WTC11 (cell line): ENCODE measurements around the gene LASP1. TPM values are rescaled to one million over a fixed set of nuclear protein-coding genes. Genes with fewer than 3 reads are reported as not detected.
A peak's percentile ranks its signal among the peaks of the same experiment; 100 is the strongest.

Source experiments
- ATAC-seq: fragments of 200-7000 bp; cut with Tn5 transposase; 2 replicates; pipeline ENCODE4 v1.10.0; 2021; ENCODE audit warnings: mild to moderate bottlenecking, moderate library complexity
- CTCF ChIA-PET: fragments of 300-600 bp; sonication (Branson Sonifier 250); formaldehyde crosslinking; loops from one replicate; lab custom pipeline; 2021; ENCODE audit warnings: antibody characterized with exemption; lab: Charles Lee
- POLR2A ChIA-PET: fragments of 350-600 bp; sonication (Branson Sonifier 250); formaldehyde crosslinking; loops from one replicate; lab custom pipeline; 2021; ENCODE audit warnings: antibody characterized with exemption; lab: Charles Lee
- DNase-seq: peaks from one replicate; pipeline ENCODE4 v3.0.0; 2021; ENCODE audit warnings: low spot score
- H3K27ac Mint-ChIP-seq: 2 replicates; pipeline ENCODE4 v1.8.0; 2021; ENCODE audit warnings: mixed read lengths
- H3K27me3 Mint-ChIP-seq: 2 replicates; pipeline ENCODE4 v1.8.0; 2021; ENCODE audit warnings: low read depth, mild to moderate bottlenecking, moderate library complexity, mixed read lengths
- H3K36me3 Mint-ChIP-seq: 2 replicates; pipeline ENCODE4 v1.8.0; 2021; ENCODE audit warnings: mixed read lengths
- H3K4me1 Mint-ChIP-seq: 2 replicates; pipeline ENCODE4 v1.8.0; 2022; ENCODE audit warnings: mixed read lengths
- H3K4me3 Mint-ChIP-seq: 2 replicates; pipeline ENCODE4 v1.8.0; 2021; ENCODE audit warnings: mild to moderate bottlenecking, moderate library complexity, mixed read lengths
- H3K9me3 Mint-ChIP-seq: 2 replicates; pipeline ENCODE4 v1.8.0; 2021; ENCODE audit warnings: mixed read lengths
- CDX4 ChIP-seq: fragments of 250-450 bp; sonication (Bioruptor Pico); IDR thresholded peaks from 2 replicates; pipeline ENCODE4 v1.9.0; 2021; ENCODE audit warnings: moderate library complexity, mild to moderate bottlenecking, inconsistent platforms, borderline replicate concordance
- FOXP1 ChIP-seq: sonication (generic); formaldehyde crosslinking; IDR thresholded peaks from 2 replicates; pipeline ENCODE4 v1.8.0; 2022; ENCODE audit warnings: missing genetic modification reagents, mild to moderate bottlenecking, moderate library complexity, borderline replicate concordance
- HMGA2 ChIP-seq: fragments of 250-450 bp; sonication (Bioruptor Pico); IDR thresholded peaks from 2 replicates; pipeline ENCODE4 v1.4.0; 2021; ENCODE audit warnings: mild to moderate bottlenecking, moderate library complexity
- MAX ChIP-seq: sonication (generic); formaldehyde crosslinking; IDR thresholded peaks from 2 replicates; pipeline ENCODE4 v1.8.0; 2022; ENCODE audit warnings: mild to moderate bottlenecking, missing genetic modification reagents
- NFATC4 ChIP-seq: fragments of 250-450 bp; sonication (Bioruptor Pico); IDR thresholded peaks from 2 replicates; pipeline ENCODE4 v1.9.0; 2021; ENCODE audit warnings: mild to moderate bottlenecking
- NFYB ChIP-seq: sonication (generic); formaldehyde crosslinking; conservative IDR thresholded peaks from 2 replicates; pipeline ENCODE4 v1.8.0; 2022; ENCODE audit warnings: low read depth, missing genetic modification reagents
- STAT6 ChIP-seq: sonication (generic); formaldehyde crosslinking; conservative IDR thresholded peaks from 2 replicates; pipeline ENCODE4 v1.8.1; 2023; ENCODE audit warnings: mild to moderate bottlenecking, low read depth, missing genetic modification reagents, moderate library complexity
- ZBTB43 ChIP-seq: sonication (generic); formaldehyde crosslinking; IDR thresholded peaks from 2 replicates; pipeline ENCODE4 v1.8.1; 2023; ENCODE audit warnings: mild to moderate bottlenecking, missing genetic modification reagents
- ZNF416 ChIP-seq: fragments of 250-450 bp; sonication (Bioruptor Pico); IDR thresholded peaks from 2 replicates; pipeline ENCODE4 v1.9.0; 2021; ENCODE audit warnings: mild to moderate bottlenecking, inconsistent platforms
- ZNF512 ChIP-seq: sonication (generic); formaldehyde crosslinking; IDR thresholded peaks from 2 replicates; pipeline ENCODE4 v1.8.1; 2022; ENCODE audit warnings: missing genetic modification reagents, borderline replicate concordance
- total RNA-seq: library from RNA; stranded (reverse); gene quantifications from 3 replicates; pipeline ENCODE4 v1.2.3, GENCODE V29; 2021
- TF ChIP-seq, protein P1 (sequence below): sonication (generic); formaldehyde crosslinking; IDR thresholded peaks from 2 replicates; pipeline ENCODE4 v1.8.0; 2022; ENCODE audit warnings: mild to moderate bottlenecking, missing genetic modification reagents
- TF ChIP-seq, protein P2 (sequence below): sonication (generic); formaldehyde crosslinking; IDR thresholded peaks from 2 replicates; pipeline ENCODE4 v1.8.1; 2023; ENCODE audit warnings: mild to moderate bottlenecking, missing genetic modification reagents, moderate library complexity
- TF ChIP-seq, protein P3 (sequence below): sonication (generic); formaldehyde crosslinking; IDR thresholded peaks from 2 replicates; pipeline ENCODE4 v1.8.0; 2022; ENCODE audit warnings: missing genetic modification reagents
- TF ChIP-seq, protein P4 (sequence below): sonication (generic); formaldehyde crosslinking; IDR thresholded peaks from 2 replicates; pipeline ENCODE4 v1.8.1; 2023; ENCODE audit warnings: mild to moderate bottlenecking, missing genetic modification reagents
- TF ChIP-seq, protein P5 (sequence below): sonication (generic); formaldehyde crosslinking; IDR thresholded peaks from 2 replicates; pipeline ENCODE4 v1.8.0; 2023; ENCODE audit warnings: missing genetic modification reagents, mild to moderate bottlenecking, borderline replicate concordance

The LASP1 gene
- total RNA-seq, 1 experiment from 2014 or later = 139 TPM

DNA sequence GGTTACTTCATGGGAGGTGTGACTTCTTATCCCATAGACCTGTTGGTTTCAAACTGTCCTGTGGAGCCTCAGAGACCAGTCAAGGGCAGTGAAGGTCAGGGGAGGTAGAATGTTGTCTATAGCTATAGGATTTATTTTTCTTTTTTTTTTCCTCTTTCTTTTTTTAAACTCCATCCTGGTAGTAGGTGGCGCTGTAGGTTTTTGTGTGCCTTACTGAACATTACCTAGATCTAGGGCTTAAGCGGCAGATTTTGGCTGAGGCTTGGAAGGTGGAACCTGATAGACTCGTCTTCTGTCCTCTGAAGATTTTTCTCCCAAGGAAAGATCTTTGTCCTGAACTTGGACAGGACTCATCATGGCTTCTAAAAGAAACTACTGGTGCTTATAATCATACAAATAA is 47.4 kb downstream of the LASP1 start:
- H3K36me3 Mint-ChIP-seq = peaks cover 28% of the 10 kb centered on the region
- H3K4me3 Mint-ChIP-seq = no peak overlapping the region
- H3K4me1 Mint-ChIP-seq = peaks cover 8% of the 10 kb centered on the region
- no peaks in the 10 kb centered on the region for H3K9me3 Mint-ChIP-seq
- no peak for DNase-seq
- no peak for ATAC-seq
- CTCF ChIA-PET = interaction anchor here (0.5 to 2.1 kb wide), 12 partner anchors 8 to 235 kb away, joined by 3 to 9 read pairs (median 4); partner anchors contain the start of genes LASP1NB and PLXDC1
- TF ChIP-seq, protein P1, sequence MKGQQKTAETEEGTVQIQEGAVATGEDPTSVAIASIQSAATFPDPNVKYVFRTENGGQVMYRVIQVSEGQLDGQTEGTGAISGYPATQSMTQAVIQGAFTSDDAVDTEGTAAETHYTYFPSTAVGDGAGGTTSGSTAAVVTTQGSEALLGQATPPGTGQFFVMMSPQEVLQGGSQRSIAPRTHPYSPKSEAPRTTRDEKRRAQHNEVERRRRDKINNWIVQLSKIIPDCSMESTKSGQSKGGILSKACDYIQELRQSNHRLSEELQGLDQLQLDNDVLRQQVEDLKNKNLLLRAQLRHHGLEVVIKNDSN (CRISPR knock-in tag) = no peak
- TF ChIP-seq STAT6 (CRISPR knock-in tag) (no peak), ZNF512 (no peak), ZNF416 (no peak), NFATC4 (no peak), MAX (CRISPR knock-in tag) (no peak), CDX4 (CRISPR knock-in tag) (no peak), FOXP1 (CRISPR knock-in tag) (no peak), ZBTB43 (CRISPR knock-in tag) (no peak), NFYB (CRISPR knock-in tag) (no peak), HMGA2 (no peak)
- TF ChIP-seq, protein P2, sequence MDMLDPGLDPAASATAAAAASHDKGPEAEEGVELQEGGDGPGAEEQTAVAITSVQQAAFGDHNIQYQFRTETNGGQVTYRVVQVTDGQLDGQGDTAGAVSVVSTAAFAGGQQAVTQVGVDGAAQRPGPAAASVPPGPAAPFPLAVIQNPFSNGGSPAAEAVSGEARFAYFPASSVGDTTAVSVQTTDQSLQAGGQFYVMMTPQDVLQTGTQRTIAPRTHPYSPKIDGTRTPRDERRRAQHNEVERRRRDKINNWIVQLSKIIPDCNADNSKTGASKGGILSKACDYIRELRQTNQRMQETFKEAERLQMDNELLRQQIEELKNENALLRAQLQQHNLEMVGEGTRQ (CRISPR knock-in tag) = no peak
- TF ChIP-seq, protein P3, sequence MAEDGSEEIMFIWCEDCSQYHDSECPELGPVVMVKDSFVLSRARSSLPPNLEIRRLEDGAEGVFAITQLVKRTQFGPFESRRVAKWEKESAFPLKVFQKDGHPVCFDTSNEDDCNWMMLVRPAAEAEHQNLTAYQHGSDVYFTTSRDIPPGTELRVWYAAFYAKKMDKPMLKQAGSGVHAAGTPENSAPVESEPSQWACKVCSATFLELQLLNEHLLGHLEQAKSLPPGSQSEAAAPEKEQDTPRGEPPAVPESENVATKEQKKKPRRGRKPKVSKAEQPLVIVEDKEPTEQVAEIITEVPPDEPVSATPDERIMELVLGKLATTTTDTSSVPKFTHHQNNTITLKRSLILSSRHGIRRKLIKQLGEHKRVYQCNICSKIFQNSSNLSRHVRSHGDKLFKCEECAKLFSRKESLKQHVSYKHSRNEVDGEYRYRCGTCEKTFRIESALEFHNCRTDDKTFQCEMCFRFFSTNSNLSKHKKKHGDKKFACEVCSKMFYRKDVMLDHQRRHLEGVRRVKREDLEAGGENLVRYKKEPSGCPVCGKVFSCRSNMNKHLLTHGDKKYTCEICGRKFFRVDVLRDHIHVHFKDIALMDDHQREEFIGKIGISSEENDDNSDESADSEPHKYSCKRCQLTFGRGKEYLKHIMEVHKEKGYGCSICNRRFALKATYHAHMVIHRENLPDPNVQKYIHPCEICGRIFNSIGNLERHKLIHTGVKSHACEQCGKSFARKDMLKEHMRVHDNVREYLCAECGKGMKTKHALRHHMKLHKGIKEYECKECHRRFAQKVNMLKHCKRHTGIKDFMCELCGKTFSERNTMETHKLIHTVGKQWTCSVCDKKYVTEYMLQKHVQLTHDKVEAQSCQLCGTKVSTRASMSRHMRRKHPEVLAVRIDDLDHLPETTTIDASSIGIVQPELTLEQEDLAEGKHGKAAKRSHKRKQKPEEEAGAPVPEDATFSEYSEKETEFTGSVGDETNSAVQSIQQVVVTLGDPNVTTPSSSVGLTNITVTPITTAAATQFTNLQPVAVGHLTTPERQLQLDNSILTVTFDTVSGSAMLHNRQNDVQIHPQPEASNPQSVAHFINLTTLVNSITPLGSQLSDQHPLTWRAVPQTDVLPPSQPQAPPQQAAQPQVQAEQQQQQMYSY (CRISPR knock-in tag) = no peak
- TF ChIP-seq, protein P4, sequence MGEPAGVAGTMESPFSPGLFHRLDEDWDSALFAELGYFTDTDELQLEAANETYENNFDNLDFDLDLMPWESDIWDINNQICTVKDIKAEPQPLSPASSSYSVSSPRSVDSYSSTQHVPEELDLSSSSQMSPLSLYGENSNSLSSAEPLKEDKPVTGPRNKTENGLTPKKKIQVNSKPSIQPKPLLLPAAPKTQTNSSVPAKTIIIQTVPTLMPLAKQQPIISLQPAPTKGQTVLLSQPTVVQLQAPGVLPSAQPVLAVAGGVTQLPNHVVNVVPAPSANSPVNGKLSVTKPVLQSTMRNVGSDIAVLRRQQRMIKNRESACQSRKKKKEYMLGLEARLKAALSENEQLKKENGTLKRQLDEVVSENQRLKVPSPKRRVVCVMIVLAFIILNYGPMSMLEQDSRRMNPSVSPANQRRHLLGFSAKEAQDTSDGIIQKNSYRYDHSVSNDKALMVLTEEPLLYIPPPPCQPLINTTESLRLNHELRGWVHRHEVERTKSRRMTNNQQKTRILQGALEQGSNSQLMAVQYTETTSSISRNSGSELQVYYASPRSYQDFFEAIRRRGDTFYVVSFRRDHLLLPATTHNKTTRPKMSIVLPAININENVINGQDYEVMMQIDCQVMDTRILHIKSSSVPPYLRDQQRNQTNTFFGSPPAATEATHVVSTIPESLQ (CRISPR knock-in tag) = no peak
- TF ChIP-seq, protein P5, sequence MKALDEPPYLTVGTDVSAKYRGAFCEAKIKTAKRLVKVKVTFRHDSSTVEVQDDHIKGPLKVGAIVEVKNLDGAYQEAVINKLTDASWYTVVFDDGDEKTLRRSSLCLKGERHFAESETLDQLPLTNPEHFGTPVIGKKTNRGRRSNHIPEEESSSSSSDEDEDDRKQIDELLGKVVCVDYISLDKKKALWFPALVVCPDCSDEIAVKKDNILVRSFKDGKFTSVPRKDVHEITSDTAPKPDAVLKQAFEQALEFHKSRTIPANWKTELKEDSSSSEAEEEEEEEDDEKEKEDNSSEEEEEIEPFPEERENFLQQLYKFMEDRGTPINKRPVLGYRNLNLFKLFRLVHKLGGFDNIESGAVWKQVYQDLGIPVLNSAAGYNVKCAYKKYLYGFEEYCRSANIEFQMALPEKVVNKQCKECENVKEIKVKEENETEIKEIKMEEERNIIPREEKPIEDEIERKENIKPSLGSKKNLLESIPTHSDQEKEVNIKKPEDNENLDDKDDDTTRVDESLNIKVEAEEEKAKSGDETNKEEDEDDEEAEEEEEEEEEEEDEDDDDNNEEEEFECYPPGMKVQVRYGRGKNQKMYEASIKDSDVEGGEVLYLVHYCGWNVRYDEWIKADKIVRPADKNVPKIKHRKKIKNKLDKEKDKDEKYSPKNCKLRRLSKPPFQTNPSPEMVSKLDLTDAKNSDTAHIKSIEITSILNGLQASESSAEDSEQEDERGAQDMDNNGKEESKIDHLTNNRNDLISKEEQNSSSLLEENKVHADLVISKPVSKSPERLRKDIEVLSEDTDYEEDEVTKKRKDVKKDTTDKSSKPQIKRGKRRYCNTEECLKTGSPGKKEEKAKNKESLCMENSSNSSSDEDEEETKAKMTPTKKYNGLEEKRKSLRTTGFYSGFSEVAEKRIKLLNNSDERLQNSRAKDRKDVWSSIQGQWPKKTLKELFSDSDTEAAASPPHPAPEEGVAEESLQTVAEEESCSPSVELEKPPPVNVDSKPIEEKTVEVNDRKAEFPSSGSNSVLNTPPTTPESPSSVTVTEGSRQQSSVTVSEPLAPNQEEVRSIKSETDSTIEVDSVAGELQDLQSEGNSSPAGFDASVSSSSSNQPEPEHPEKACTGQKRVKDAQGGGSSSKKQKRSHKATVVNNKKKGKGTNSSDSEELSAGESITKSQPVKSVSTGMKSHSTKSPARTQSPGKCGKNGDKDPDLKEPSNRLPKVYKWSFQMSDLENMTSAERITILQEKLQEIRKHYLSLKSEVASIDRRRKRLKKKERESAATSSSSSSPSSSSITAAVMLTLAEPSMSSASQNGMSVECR (CRISPR knock-in tag) = no peak
- H3K27me3 Mint-ChIP-seq = no peaks in the 10 kb centered on the region
- POLR2A ChIA-PET = no interaction called here
- peak overlapping the region; percentile 46 for H3K27ac Mint-ChIP-seq
